ENCODE measurements around the gene SPO11. TPM values are rescaled to one million over a fixed set of nuclear protein-coding genes. Genes with fewer than 3 reads are reported as not detected.

Gene SPO11
- total and polyA plus RNA-seq, 2 of the 13 experiments (the other 11 are each of a cell fraction or from before 2014, with no cell fraction given): not detected

DNA sequence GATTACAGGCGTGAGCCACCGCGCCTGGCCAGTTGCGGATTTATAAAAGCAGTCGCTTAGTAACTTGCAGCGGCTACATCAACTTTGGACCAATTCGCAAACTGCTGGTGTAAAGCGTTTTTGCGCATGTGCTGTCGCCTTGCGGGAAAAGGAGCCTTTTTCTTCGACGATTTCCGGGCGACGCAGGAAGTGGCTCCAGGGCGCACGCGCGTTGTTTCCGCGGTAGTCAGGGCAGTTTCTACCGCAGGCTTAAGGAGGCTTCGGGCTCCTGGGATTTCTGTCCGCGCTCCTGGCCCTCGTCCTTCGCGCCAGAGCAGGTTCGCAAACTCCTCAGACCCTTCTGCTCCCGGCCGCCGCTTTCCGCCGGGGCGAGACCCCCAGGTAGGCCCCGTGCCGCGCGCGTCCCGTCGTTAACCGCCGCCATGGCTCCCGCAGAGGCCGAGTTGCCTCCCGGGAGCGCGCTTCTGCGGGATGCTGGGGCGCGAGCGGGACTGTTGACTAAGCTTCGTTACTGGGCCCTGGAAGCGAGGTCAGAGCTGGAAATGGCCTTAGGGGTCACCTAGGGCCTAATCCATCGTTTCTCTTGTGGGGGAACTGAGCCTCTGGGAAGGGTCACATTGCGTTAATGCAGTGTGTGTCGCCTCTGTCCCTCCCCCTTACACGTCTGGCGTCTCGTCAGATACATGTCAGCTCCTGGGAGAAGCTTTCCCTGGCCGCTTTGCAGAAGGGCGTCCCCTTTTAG lies 21.6 kb downstream of the SPO11 start, which contains the start of gene RAE1 (continued):
- TF ChIP-seq, protein P1, sequence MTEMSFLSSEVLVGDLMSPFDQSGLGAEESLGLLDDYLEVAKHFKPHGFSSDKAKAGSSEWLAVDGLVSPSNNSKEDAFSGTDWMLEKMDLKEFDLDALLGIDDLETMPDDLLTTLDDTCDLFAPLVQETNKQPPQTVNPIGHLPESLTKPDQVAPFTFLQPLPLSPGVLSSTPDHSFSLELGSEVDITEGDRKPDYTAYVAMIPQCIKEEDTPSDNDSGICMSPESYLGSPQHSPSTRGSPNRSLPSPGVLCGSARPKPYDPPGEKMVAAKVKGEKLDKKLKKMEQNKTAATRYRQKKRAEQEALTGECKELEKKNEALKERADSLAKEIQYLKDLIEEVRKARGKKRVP (CRISPR knock-in tag; IDR thresholded peaks at IDR 0.05): no peak
- TF ChIP-seq ZNF160 (CRISPR knock-in tag; IDR thresholded peaks at IDR 0.05) (peak; percentile 69), MIXL1 (CRISPR knock-in tag; IDR thresholded peaks at IDR 0.05) (peak; percentile 13; the same call in 1 of the 2 replicates), ZSCAN12 (CRISPR knock-in tag; IDR thresholded peaks at IDR 0.05) (no peak), CAMTA2 (CRISPR knock-in tag; IDR thresholded peaks at IDR 0.05; ENCODE audit: borderline replicate concordance) (0 out of 2 replicates have a peak, but pooled peaks have one; percentile 78), BCL6 (CRISPR knock-in tag; IDR thresholded peaks at IDR 0.05) (peak; percentile 67), CBX1 (IDR thresholded peaks at IDR 0.05; ENCODE audit: low read depth) (no peak), U2AF1 (optimal IDR thresholded peaks at IDR 0.05; ENCODE audit: low read depth, low read length) (no peak), BRCA1 (CRISPR knock-in tag; IDR thresholded peaks at IDR 0.05) (0 out of 2 replicates have a peak, but pooled peaks have one; percentile 4), TBP (CRISPR knock-in tag; IDR thresholded peaks at IDR 0.05) (no peak), HNRNPLL (IDR thresholded peaks at IDR 0.05; ENCODE audit: low read depth, low read length, poor library complexity, severe bottlenecking) (peak; percentile 91)
- TF ChIP-seq, protein P2, sequence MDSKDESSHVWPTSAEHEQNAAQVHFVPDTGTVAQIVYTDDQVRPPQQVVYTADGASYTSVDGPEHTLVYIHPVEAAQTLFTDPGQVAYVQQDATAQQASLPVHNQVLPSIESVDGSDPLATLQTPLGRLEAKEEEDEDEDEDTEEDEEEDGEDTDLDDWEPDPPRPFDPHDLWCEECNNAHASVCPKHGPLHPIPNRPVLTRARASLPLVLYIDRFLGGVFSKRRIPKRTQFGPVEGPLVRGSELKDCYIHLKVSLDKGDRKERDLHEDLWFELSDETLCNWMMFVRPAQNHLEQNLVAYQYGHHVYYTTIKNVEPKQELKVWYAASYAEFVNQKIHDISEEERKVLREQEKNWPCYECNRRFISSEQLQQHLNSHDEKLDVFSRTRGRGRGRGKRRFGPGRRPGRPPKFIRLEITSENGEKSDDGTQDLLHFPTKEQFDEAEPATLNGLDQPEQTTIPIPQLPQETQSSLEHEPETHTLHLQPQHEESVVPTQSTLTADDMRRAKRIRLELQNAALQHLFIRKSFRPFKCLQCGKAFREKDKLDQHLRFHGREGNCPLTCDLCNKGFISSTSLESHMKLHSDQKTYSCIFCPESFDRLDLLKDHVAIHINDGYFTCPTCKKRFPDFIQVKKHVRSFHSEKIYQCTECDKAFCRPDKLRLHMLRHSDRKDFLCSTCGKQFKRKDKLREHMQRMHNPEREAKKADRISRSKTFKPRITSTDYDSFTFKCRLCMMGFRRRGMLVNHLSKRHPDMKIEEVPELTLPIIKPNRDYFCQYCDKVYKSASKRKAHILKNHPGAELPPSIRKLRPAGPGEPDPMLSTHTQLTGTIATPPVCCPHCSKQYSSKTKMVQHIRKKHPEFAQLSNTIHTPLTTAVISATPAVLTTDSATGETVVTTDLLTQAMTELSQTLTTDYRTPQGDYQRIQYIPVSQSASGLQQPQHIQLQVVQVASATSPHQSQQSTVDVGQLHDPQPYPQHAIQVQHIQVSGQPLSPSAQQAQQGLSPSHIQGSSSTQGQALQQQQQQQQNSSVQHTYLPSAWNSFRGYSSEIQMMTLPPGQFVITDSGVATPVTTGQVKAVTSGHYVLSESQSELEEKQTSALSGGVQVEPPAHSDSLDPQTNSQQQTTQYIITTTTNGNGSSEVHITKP (CRISPR knock-in tag; IDR thresholded peaks at IDR 0.05; ENCODE audit: low read depth): 0 out of 2 replicates have a peak, but pooled peaks have one; percentile 15
- TF ChIP-seq, protein P3, sequence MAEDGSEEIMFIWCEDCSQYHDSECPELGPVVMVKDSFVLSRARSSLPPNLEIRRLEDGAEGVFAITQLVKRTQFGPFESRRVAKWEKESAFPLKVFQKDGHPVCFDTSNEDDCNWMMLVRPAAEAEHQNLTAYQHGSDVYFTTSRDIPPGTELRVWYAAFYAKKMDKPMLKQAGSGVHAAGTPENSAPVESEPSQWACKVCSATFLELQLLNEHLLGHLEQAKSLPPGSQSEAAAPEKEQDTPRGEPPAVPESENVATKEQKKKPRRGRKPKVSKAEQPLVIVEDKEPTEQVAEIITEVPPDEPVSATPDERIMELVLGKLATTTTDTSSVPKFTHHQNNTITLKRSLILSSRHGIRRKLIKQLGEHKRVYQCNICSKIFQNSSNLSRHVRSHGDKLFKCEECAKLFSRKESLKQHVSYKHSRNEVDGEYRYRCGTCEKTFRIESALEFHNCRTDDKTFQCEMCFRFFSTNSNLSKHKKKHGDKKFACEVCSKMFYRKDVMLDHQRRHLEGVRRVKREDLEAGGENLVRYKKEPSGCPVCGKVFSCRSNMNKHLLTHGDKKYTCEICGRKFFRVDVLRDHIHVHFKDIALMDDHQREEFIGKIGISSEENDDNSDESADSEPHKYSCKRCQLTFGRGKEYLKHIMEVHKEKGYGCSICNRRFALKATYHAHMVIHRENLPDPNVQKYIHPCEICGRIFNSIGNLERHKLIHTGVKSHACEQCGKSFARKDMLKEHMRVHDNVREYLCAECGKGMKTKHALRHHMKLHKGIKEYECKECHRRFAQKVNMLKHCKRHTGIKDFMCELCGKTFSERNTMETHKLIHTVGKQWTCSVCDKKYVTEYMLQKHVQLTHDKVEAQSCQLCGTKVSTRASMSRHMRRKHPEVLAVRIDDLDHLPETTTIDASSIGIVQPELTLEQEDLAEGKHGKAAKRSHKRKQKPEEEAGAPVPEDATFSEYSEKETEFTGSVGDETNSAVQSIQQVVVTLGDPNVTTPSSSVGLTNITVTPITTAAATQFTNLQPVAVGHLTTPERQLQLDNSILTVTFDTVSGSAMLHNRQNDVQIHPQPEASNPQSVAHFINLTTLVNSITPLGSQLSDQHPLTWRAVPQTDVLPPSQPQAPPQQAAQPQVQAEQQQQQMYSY (CRISPR knock-in tag; IDR thresholded peaks at IDR 0.05): no peak
